ENCODE results near the gene STMN3. TPM values are rescaled to one million over a fixed set of nuclear protein-coding genes. Genes with fewer than 3 reads are reported as not detected.
A peak's percentile ranks its signal among the peaks of the same experiment; 100 is the strongest.
"Not testable (repeated sequence)": the region's sequence is repeated elsewhere in the genome, so short reads cannot be mapped to it uniquely, and the experiment has no call there.

The STMN3 gene
- total RNA-seq, 1 donor = 1.1 TPM

DNA sequence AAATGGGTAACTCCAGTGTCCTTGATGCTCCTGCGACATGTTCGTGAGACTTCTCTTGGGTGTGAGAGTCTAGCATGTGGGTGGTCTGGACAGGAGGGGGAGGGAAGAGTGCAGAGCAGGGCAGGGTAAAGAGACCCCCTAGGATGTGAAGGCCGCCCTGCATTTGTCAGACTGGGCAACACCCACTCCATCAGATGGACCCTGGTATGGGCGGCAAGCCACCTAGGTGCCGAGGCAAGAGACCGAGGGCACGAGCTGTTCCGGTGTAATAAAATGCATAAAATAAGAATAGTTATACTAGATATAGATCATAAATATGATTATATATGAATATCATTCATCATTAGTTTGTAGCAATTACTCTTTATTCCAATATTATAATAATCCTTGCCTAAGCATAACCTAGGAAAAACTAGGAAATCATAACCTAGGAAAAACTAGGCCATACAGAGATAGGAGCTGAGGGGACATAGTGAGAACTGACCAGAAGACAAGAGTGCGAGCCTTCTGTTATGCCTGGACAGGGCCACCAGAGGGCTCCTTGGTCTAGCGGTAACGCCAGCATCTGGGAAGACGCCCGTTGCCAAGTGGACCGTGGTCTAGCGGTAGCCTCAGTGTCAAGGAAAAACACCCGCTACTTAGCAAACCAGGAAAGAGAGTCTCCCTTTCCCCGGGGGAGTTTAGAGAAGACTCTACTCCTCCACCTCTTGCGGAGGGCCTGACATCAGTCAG is 39.2 kb downstream of the STMN3 start:
- peaks cover 51% of the 10 kb centered on the region for H3K79me2 ChIP-seq (ENCODE audit: insufficient read depth, low read length)
- H3K36me3 ChIP-seq (ENCODE audit: insufficient read depth, low read length) = peaks cover 21% of the 10 kb centered on the region
- H3K4me3 ChIP-seq (ENCODE audit: insufficient read depth, low read length); H3K9me3 ChIP-seq (ENCODE audit: low read depth, low read length); H3K4me1 ChIP-seq (ENCODE audit: insufficient read depth, low read length); H3K27me3 ChIP-seq (ENCODE audit: insufficient read depth, low read length); H3K27ac ChIP-seq (ENCODE audit: low read depth, low read length); H2AFZ ChIP-seq (ENCODE audit: low read length); H3K4me2 ChIP-seq (ENCODE audit: insufficient read depth, low read length): not testable (repeated sequence)
- H4K20me1 ChIP-seq (ENCODE audit: insufficient read depth, low read length) = peaks cover 23% of the 10 kb centered on the region
- TF ChIP-seq, protein P1, sequence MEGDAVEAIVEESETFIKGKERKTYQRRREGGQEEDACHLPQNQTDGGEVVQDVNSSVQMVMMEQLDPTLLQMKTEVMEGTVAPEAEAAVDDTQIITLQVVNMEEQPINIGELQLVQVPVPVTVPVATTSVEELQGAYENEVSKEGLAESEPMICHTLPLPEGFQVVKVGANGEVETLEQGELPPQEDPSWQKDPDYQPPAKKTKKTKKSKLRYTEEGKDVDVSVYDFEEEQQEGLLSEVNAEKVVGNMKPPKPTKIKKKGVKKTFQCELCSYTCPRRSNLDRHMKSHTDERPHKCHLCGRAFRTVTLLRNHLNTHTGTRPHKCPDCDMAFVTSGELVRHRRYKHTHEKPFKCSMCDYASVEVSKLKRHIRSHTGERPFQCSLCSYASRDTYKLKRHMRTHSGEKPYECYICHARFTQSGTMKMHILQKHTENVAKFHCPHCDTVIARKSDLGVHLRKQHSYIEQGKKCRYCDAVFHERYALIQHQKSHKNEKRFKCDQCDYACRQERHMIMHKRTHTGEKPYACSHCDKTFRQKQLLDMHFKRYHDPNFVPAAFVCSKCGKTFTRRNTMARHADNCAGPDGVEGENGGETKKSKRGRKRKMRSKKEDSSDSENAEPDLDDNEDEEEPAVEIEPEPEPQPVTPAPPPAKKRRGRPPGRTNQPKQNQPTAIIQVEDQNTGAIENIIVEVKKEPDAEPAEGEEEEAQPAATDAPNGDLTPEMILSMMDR (IDR thresholded peaks at IDR 0.05; ENCODE audit: extremely low read depth, low read depth, low read length) = peak; percentile 31
- peak; percentile 26 for DNase-seq (ENCODE audit: insufficient read length, low spot score, missing footprints)

GRCh38 chr20:63612276-63612931 is 40.8 kb downstream of the STMN3 start:
- no peak overlapping the region for H3K4me2 ChIP-seq (ENCODE audit: insufficient read depth, low read length)
- no peak overlapping the region for H3K4me3 ChIP-seq (ENCODE audit: insufficient read depth, low read length)
- H3K36me3 ChIP-seq (ENCODE audit: insufficient read depth, low read length) = peaks cover 21% of the 10 kb centered on the region
- peaks cover 43% of the 10 kb centered on the region for H3K79me2 ChIP-seq (ENCODE audit: insufficient read depth, low read length)
- H3K27ac ChIP-seq (ENCODE audit: low read depth, low read length) = peak overlapping the region; percentile 41
- H3K27me3 ChIP-seq (ENCODE audit: insufficient read depth, low read length) = no peaks in the 10 kb centered on the region
- H2AFZ ChIP-seq (ENCODE audit: low read length) = no peak overlapping the region
- H3K4me1 ChIP-seq (ENCODE audit: insufficient read depth, low read length) = peaks cover 8% of the 10 kb centered on the region
- DNase-seq (ENCODE audit: insufficient read length, low spot score, missing footprints) = peak; percentile 85
- H4K20me1 ChIP-seq (ENCODE audit: insufficient read depth, low read length) = peaks cover 17% of the 10 kb centered on the region
- no peaks in the 10 kb centered on the region for H3K9me3 ChIP-seq (ENCODE audit: low read depth, low read length)
- TF ChIP-seq, protein P1 (IDR thresholded peaks at IDR 0.05; ENCODE audit: extremely low read depth, low read depth, low read length) = peak; percentile 7

DNA sequence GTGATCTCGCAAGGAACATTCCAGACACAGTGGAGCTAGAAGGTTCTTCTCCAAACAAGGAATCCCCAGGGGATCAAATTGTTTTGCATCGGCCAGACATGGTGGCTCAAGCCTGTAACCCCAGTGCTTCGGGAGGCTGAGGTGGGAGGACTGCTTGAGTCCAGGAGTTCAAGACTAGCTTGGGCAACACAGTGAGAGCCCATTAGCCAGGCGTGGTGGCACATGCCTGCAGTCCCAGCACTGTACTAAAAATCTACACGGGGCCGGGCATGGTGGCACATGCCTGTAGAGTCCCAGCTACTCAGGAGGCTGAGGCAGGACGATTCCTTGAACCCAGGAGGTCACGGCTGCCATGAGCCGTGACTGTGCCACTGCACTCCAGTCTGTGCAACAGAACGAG is 41.6 kb downstream of the STMN3 start:
- Histone ChIP-seq H3K4me2 (ENCODE audit: insufficient read depth, low read length) (no peak overlapping the region), H3K4me1 (ENCODE audit: insufficient read depth, low read length) (peaks cover 8% of the 10 kb centered on the region), H2AFZ (ENCODE audit: low read length) (no peak overlapping the region), H3K27me3 (ENCODE audit: insufficient read depth, low read length) (no peaks in the 10 kb centered on the region), H3K9me3 (ENCODE audit: low read depth, low read length) (no peaks in the 10 kb centered on the region), H4K20me1 (ENCODE audit: insufficient read depth, low read length) (peaks cover 17% of the 10 kb centered on the region), H3K4me3 (ENCODE audit: insufficient read depth, low read length) (no peak overlapping the region), H3K27ac (ENCODE audit: low read depth, low read length) (no peak overlapping the region), H3K36me3 (ENCODE audit: insufficient read depth, low read length) (peaks cover 15% of the 10 kb centered on the region), H3K79me2 (ENCODE audit: insufficient read depth, low read length) (peaks cover 43% of the 10 kb centered on the region)
- no peak for DNase-seq (ENCODE audit: insufficient read length, low spot score, missing footprints)
- TF ChIP-seq, protein P1 (IDR thresholded peaks at IDR 0.05; ENCODE audit: extremely low read depth, low read depth, low read length) = no peak

Measured in osteoblast (primary cell).